Cardiac fibroblast (primary cell): Measurements from ENCODE around the gene KLHL29.
A peak's percentile ranks its signal among the peaks of the same experiment; 100 is the strongest.

ENCODE experiments used
- DNase-seq, 2 donors: peaks; one replicate each; pipeline versions ENCODE4 v3.0.0 to v3.0.0-alpha.2; 2010; ENCODE audit warnings: low read depth in 2 of 2
- H3K4me3 ChIP-seq, 2 donors: replicated peaks in 1 of 2; 1 replicate in 1 of 2; 2 replicates in 1 of 2; pipeline ENCODE4 v1.5.1; 2011; ENCODE audit warnings: low read depth in 2 of 2, low read length in 2 of 2, mild to moderate bottlenecking in 2 of 2, moderate library complexity in 1 of 2
- CTCF ChIP-seq: IDR thresholded peaks from one replicate; pipeline ENCODE4 v1.5.1; 2011; ENCODE audit warnings: low read depth, mild to moderate bottlenecking, low read length, inconsistent platforms

Gene KLHL29

GRCh38 chr2:23592898-23593751 is 208.1 kb downstream of the KLHL29 start:
- TF ChIP-seq CTCF = no peak
- DNase-seq = no peak
- H3K4me3 ChIP-seq = no peak overlapping the region

GRCh38 chr2:23593752-23594459 is 208.9 kb downstream of the KLHL29 start:
- no peak for DNase-seq

DNA sequence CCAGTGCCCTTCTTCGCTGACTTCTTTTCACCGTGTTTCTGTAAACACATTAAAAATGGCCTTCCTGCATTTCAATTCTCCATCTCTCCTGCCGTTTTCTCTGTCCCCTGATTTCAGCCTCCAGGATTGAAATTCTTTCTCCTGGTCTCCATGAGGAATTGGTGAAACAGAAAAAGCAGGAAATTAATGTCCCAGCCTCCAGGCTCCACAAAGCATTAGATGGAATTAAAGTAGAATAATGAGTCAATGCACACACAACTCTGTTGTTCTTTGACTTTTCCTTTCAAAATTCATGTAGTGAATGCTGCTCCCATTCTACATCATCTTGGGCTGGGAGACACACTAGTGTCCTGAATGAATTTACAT is 209.5 kb downstream of the KLHL29 start:
- no peak for DNase-seq
- H3K4me3 ChIP-seq = no peak overlapping the region
- TF ChIP-seq CTCF = no peak

More at GRCh38 chr2:23593752-23594459, 208.9 kb downstream of the KLHL29 start:
- TF ChIP-seq CTCF = no peak
- H3K4me3 ChIP-seq = no peak overlapping the region

- no peak overlapping the region for H3K4me3 ChIP-seq
- no peak for TF ChIP-seq CTCF
- no peak for DNase-seq
Measured at GRCh38 chr2:23595021-23595420, 210.0 kb downstream of the KLHL29 start.

GRCh38 chr2:23595601-23596251 is 210.7 kb downstream of the KLHL29 start:
- peak in 1 of 2 donors; percentile 56 for DNase-seq
- TF ChIP-seq CTCF = no peak
- no peak overlapping the region for H3K4me3 ChIP-seq

GRCh38 chr2:23596316-23596885 is 211.4 kb downstream of the KLHL29 start:
- DNase-seq = peak in 1 of 2 donors; percentile 23
- H3K4me3 ChIP-seq = no peak overlapping the region
- TF ChIP-seq CTCF = no peak
